ENCODE measurements around the gene ARHGAP6. TPM values are rescaled to one million over a fixed set of nuclear protein-coding genes. Genes with fewer than 3 reads are reported as not detected.

The ARHGAP6 gene
- total and polyA plus RNA-seq, 2 donors (not counting 3 experiments of a cell fraction or from before 2014, with no cell fraction given), result 0.69 to 0.83 TPM

GRCh38 chrX:11562570-11562969, 103.2 kb downstream of the ARHGAP6 start:
- no peak overlapping the region for H3K27ac ChIP-seq (ENCODE audit: insufficient read depth, low read depth, low read length)
- no peak for DNase-seq (ENCODE audit: low read depth, low spot score)
- no TSS peak for BruUV-seq (replicated peaks)
- no peak overlapping the region for H3K4me2 ChIP-seq (ENCODE audit: insufficient read depth, low read length)
- no peak overlapping the region for H3K4me3 ChIP-seq (replicated peaks in 1 of 3; ENCODE audit: insufficient read depth in 1 of 3, low read depth in 1 of 3, low read length in 3 of 3)
- FAIRE-seq, result peak; percentile 12
- no peaks in the 10 kb centered on the region for H3K9me1 ChIP-seq (replicated peaks; ENCODE audit: control insufficient read depth, extremely low read depth, insufficient read depth, low read length)
- H3K9me3 ChIP-seq (replicated peaks; ENCODE audit: control insufficient read depth, insufficient read depth, low read length), result no peaks in the 10 kb centered on the region
- no peaks in the 10 kb centered on the region for H3K79me2 ChIP-seq (ENCODE audit: control insufficient read depth, insufficient read depth, low read length)
- TF ChIP-seq FOS (IDR thresholded peaks at IDR 0.05; ENCODE audit: borderline replicate concordance, insufficient read depth, low read length) (no peak), POLR2AphosphoS5 (IDR thresholded peaks at IDR 0.05; ENCODE audit: insufficient read depth, low read depth, low read length) (no peak), EZH2 (IDR thresholded peaks at IDR 0.05; ENCODE audit: borderline replicate concordance, low read depth, low read length, severe bottlenecking) (no peak), JUN (IDR thresholded peaks at IDR 0.05; ENCODE audit: borderline replicate concordance, insufficient read depth, insufficient read length, low read depth) (no peak), GATA2 (IDR thresholded peaks at IDR 0.05; ENCODE audit: insufficient read depth, insufficient read length, low read depth, low read length) (no peak), POLR2A (IDR thresholded peaks at IDR 0.05; ENCODE audit: low read depth, low read length) (no peak), MYC (IDR thresholded peaks at IDR 0.05; ENCODE audit: low read depth, low read length) (no peak)
- TF ChIP-seq, protein P1, sequence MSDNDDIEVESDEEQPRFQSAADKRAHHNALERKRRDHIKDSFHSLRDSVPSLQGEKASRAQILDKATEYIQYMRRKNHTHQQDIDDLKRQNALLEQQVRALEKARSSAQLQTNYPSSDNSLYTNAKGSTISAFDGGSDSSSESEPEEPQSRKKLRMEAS (IDR thresholded peaks at IDR 0.05; ENCODE audit: insufficient read depth, insufficient read length), result no peak
- TF ChIP-seq, protein P2, sequence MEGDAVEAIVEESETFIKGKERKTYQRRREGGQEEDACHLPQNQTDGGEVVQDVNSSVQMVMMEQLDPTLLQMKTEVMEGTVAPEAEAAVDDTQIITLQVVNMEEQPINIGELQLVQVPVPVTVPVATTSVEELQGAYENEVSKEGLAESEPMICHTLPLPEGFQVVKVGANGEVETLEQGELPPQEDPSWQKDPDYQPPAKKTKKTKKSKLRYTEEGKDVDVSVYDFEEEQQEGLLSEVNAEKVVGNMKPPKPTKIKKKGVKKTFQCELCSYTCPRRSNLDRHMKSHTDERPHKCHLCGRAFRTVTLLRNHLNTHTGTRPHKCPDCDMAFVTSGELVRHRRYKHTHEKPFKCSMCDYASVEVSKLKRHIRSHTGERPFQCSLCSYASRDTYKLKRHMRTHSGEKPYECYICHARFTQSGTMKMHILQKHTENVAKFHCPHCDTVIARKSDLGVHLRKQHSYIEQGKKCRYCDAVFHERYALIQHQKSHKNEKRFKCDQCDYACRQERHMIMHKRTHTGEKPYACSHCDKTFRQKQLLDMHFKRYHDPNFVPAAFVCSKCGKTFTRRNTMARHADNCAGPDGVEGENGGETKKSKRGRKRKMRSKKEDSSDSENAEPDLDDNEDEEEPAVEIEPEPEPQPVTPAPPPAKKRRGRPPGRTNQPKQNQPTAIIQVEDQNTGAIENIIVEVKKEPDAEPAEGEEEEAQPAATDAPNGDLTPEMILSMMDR (IDR thresholded peaks at IDR 0.05; ENCODE audit: extremely low read depth in 1 of 2, insufficient read depth in 1 of 2, low read depth in 1 of 2, low read length in 2 of 2), result no peak
- no peaks in the 10 kb centered on the region for H3K4me1 ChIP-seq (ENCODE audit: control insufficient read depth, extremely low read depth, insufficient read depth, low read length)
- H3K27me3 ChIP-seq (ENCODE audit: control insufficient read depth in 2 of 2, insufficient read depth in 2 of 2, low read length in 2 of 2), result no peaks in the 10 kb centered on the region
- H2AFZ ChIP-seq (ENCODE audit: low read depth, low read length), result no peak overlapping the region
- ChIA-PET POLR2A (no interaction called here), CTCF (no interaction called here)
- H4K20me1 ChIP-seq (replicated peaks; ENCODE audit: control insufficient read depth, extremely low read depth, insufficient read depth, low read length), result no peaks in the 10 kb centered on the region
- H3K36me3 ChIP-seq (ENCODE audit: control insufficient read depth in 2 of 2, extremely low read depth in 1 of 2, insufficient read depth in 2 of 2, low read length in 2 of 2), result no peaks in the 10 kb centered on the region
- no peak overlapping the region for H3K9ac ChIP-seq (replicated peaks; ENCODE audit: extremely low read depth, insufficient read depth, low read length)
- intact Hi-C loops (cut with micrococcal nuclease), result no loop called here
- dilution Hi-C loops (cut with MboI; ENCODE audit: extremely low pct_ligation_motif_present, low sequenced_read_pairs), result no loop called here
